ENCODE results near the gene ESR1.

DNA sequence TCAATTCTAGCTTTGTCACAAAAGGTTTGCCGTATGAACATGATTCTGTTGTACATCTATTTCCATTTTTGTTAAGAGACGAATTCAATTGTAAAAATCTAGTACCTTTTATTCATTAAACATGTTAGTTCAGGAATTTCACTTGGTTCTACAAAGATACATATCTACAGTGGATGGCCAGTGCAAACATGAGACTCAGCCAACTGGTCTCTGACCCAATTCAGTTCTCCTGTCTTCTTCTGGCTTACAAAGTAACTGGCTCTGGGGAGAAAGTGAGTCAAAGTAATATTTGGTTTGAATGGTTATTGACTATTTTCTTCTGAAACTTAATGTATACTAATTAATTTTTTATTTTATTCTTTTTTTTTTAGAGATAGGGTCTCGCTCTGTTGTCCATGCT lies 70.0 kb downstream of the ESR1 start:
- TF ChIP-seq, protein P1, sequence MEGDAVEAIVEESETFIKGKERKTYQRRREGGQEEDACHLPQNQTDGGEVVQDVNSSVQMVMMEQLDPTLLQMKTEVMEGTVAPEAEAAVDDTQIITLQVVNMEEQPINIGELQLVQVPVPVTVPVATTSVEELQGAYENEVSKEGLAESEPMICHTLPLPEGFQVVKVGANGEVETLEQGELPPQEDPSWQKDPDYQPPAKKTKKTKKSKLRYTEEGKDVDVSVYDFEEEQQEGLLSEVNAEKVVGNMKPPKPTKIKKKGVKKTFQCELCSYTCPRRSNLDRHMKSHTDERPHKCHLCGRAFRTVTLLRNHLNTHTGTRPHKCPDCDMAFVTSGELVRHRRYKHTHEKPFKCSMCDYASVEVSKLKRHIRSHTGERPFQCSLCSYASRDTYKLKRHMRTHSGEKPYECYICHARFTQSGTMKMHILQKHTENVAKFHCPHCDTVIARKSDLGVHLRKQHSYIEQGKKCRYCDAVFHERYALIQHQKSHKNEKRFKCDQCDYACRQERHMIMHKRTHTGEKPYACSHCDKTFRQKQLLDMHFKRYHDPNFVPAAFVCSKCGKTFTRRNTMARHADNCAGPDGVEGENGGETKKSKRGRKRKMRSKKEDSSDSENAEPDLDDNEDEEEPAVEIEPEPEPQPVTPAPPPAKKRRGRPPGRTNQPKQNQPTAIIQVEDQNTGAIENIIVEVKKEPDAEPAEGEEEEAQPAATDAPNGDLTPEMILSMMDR (IDR thresholded peaks at IDR 0.05) = no peak
- TF ChIP-seq POLR2A (IDR thresholded peaks at IDR 0.05) = no peak
